Measurements from ENCODE around the gene ZEB2. TPM values are rescaled to one million over a fixed set of nuclear protein-coding genes. Genes with fewer than 3 reads are reported as not detected.

The ZEB2 gene
- total RNA-seq, 6 donors from 2014 or later, result 104 to 237 (median 148) TPM

GRCh38 chr2:144471305-144472045, 48.4 kb downstream of the ZEB2 start:
- ATAC-seq (ENCODE audit: low FRiP score in 2 of 2) (no peak), DNase-seq (no peak)
- Histone ChIP-seq H3K27ac (no peak overlapping the region), H3K9me3 (no peaks in the 10 kb centered on the region), H3K4me3 (no peak overlapping the region), H3K36me3 (peaks cover 0 to 3% (median 1%) of the 10 kb centered on the region in 4 donors), H3K4me1 (peaks cover 19 to 37% (median 26%) of the 10 kb centered on the region in 4 donors), H3K27me3 (no peaks in the 10 kb centered on the region)
- WGBS, 2 donors, result 70 to 81% methylated on average over 2 of the region's 2 CpGs
- TF ChIP-seq EP300 (IDR thresholded peaks at IDR 0.05) (no peak), CTCF (IDR thresholded peaks at IDR 0.05) (no peak), POLR2AphosphoS5 (IDR thresholded peaks at IDR 0.05) (no peak), POLR2A (IDR thresholded peaks at IDR 0.05) (no peak)

- 60 to 61% methylated on average over 3 of the region's 3 CpGs for WGBS, 2 donors
- no peak for TF ChIP-seq CTCF (IDR thresholded peaks at IDR 0.05)
- no peak for TF ChIP-seq POLR2A (IDR thresholded peaks at IDR 0.05)
- no peak for TF ChIP-seq EP300 (IDR thresholded peaks at IDR 0.05)
- TF ChIP-seq POLR2AphosphoS5 (IDR thresholded peaks at IDR 0.05), result no peak
- Histone ChIP-seq H3K9me3 (no peaks in the 10 kb centered on the region), H3K27ac (no peak overlapping the region), H3K36me3 (peaks cover 0 to 3% (median 1%) of the 10 kb centered on the region in 4 donors), H3K27me3 (no peaks in the 10 kb centered on the region), H3K4me1 (peaks cover 19 to 30% (median 20%) of the 10 kb centered on the region in 4 donors), H3K4me3 (no peak overlapping the region)
- no peak for ATAC-seq (ENCODE audit: low FRiP score in 2 of 2)
- no peak for DNase-seq
These were observed 49.1 kb downstream of the ZEB2 start for GRCh38 chr2:144470816-144471215.

- no peaks in the 10 kb centered on the region for H3K27me3 ChIP-seq
- no peak overlapping the region for H3K27ac ChIP-seq
- ATAC-seq (ENCODE audit: low FRiP score in 2 of 2), result no peak
- DNase-seq, result no peak
- TF ChIP-seq CTCF (IDR thresholded peaks at IDR 0.05) (no peak), EP300 (IDR thresholded peaks at IDR 0.05) (no peak), POLR2A (IDR thresholded peaks at IDR 0.05) (no peak), POLR2AphosphoS5 (IDR thresholded peaks at IDR 0.05) (no peak)
- peaks cover 19 to 25% (median 20%) of the 10 kb centered on the region in 4 donors for H3K4me1 ChIP-seq
- peaks cover 0 to 3% (median 1%) of the 10 kb centered on the region in 4 donors for H3K36me3 ChIP-seq
- H3K9me3 ChIP-seq, result no peaks in the 10 kb centered on the region
- no peak overlapping the region for H3K4me3 ChIP-seq
- WGBS, 2 donors, result 47 to 63% methylated on average over 1 of the region's 1 CpG
These were observed 49.6 kb downstream of the ZEB2 start for GRCh38 chr2:144470334-144470733.

- ATAC-seq (ENCODE audit: low FRiP score in 2 of 2), result no peak
- no peak for DNase-seq
- Histone ChIP-seq H3K27me3 (no peaks in the 10 kb centered on the region), H3K27ac (peak overlapping the region in 2 of 4 donors; percentile 19 to 35), H3K9me3 (no peaks in the 10 kb centered on the region), H3K4me1 (peaks cover 19 to 24% (median 22%) of the 10 kb centered on the region in 4 donors), H3K36me3 (peaks cover 0 to 3% (median 1%) of the 10 kb centered on the region in 4 donors), H3K4me3 (no peak overlapping the region)
- no peak for TF ChIP-seq CTCF (IDR thresholded peaks at IDR 0.05)
- no peak for TF ChIP-seq EP300 (IDR thresholded peaks at IDR 0.05)
- TF ChIP-seq POLR2AphosphoS5 (IDR thresholded peaks at IDR 0.05), result no peak
- TF ChIP-seq POLR2A (IDR thresholded peaks at IDR 0.05), result no peak
- WGBS, 2 donors, result 76 to 79% methylated on average over 2 of the region's 2 CpGs
These were observed 50.1 kb downstream of the ZEB2 start for GRCh38 chr2:144469798-144470197.
